HFF-Myc (cell line): ENCODE results near the gene PTPN14.

Source experiments
- DNase-seq: peaks from one replicate; pipeline ENCODE4 v3.0.0-alpha.2; 2011; ENCODE audit warnings: low read depth; ENCODE audit errors: extremely low read depth
- H3K4me3 ChIP-seq: replicated peaks from 2 replicates; pipeline ENCODE4 v1.5.1; 2011; ENCODE audit warnings: low read depth, mild to moderate bottlenecking, control low read depth, low read length
- CTCF ChIP-seq: IDR thresholded peaks from 2 replicates; pipeline ENCODE4 v1.5.1; 2012; ENCODE audit warnings: mild to moderate bottlenecking, low read depth, low read length, control low read depth; ENCODE audit errors: missing control alignments

The PTPN14 gene

GRCh38 chr1:214310777-214311690 lies 240.4 kb downstream of the PTPN14 start:
- no peak for TF ChIP-seq CTCF
- no peak for DNase-seq
- H3K4me3 ChIP-seq: no peak overlapping the region

- TF ChIP-seq CTCF: no peak
- no peak overlapping the region for H3K4me3 ChIP-seq
Observed at GRCh38 chr1:214310010-214310409, 241.4 kb downstream of the PTPN14 start.

GRCh38 chr1:214306269-214306668 lies 245.1 kb downstream of the PTPN14 start:
- no peak for DNase-seq
- TF ChIP-seq CTCF: no peak

More at GRCh38 chr1:214310010-214310409, 241.4 kb downstream of the PTPN14 start:
- no peak for DNase-seq

GRCh38 chr1:214305164-214305751 lies 246.1 kb downstream of the PTPN14 start:
- no peak for TF ChIP-seq CTCF
- no peak for DNase-seq
- H3K4me3 ChIP-seq: no peak overlapping the region

More at GRCh38 chr1:214306269-214306668, 245.1 kb downstream of the PTPN14 start:
- no peak overlapping the region for H3K4me3 ChIP-seq

GRCh38 chr1:214303141-214303930 lies 248.1 kb downstream of the PTPN14 start:
- no peak for DNase-seq
- H3K4me3 ChIP-seq: no peak overlapping the region

More at GRCh38 chr1:214303141-214303930, 248.1 kb downstream of the PTPN14 start:
- TF ChIP-seq CTCF: no peak
